GM21528 (cell line): Measurements from ENCODE around the gene CEACAM6.

Experiments
- ATAC-seq: cut with Tn5 transposase; IDR thresholded peaks from one replicate; pipeline ENCODE4 v1.9.1; 2021; ENCODE audit warnings: mild to moderate bottlenecking, moderate library complexity; ENCODE audit not compliant: unreplicated experiment, low FRiP score

Gene CEACAM6

GRCh38 chr19:41795031-41795461 lies 39.7 kb downstream of the CEACAM6 start:
- ATAC-seq, result no peak

DNA sequence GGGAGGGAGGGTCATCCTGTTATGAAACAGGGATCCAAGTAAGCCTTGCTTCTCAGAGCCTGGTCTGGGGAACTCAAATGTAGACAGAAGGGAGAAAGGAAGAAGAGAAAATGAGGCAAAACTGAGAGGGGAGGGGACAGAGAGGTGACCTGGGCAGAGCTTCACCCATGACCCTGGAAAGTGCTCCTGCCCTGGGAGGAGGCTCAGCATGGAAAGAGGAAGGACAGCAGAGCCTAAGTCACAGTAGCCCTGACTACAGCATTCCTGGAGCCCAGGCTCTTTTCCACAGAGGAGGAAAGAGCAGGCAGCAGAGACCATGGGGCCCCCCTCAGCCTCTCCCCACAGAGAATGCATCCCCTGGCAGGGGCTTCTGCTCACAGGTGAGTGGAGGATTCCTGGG lies 41.0 kb downstream of the CEACAM6 start, which contains the start of gene CEACAM3:
TSS of gene CEACAM3 (plus strand) at position 226 of the 400 bp plus-strand sequence. CDS start at position 317, 91 bp downstream.
- ATAC-seq, result no peak

DNA sequence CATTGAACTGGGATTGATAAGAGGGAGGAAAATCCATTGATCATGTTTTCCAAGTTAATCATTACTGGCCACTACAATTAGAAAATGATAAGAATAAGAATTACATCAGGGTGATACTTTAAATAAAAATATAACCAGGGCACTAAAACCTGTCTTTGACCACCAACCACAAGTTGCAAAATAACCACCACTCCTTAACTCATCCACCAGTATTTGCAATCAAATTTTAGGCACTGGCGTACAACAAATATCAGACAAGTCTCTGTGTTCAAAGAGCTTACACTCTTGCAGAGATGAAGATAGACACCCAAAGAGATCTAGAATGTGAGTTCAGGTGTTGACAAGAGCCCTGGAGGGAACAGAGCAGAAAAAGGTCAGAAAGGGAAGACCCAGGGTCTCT lies 41.6 kb downstream of the CEACAM6 start:
- ATAC-seq, result no peak

- no peak for ATAC-seq
Observed at GRCh38 chr19:41799444-41800000, 44.2 kb downstream of the CEACAM6 start.

- ATAC-seq, result no peak
Observed at GRCh38 chr19:41801031-41801430, 45.7 kb downstream of the CEACAM6 start.

DNA sequence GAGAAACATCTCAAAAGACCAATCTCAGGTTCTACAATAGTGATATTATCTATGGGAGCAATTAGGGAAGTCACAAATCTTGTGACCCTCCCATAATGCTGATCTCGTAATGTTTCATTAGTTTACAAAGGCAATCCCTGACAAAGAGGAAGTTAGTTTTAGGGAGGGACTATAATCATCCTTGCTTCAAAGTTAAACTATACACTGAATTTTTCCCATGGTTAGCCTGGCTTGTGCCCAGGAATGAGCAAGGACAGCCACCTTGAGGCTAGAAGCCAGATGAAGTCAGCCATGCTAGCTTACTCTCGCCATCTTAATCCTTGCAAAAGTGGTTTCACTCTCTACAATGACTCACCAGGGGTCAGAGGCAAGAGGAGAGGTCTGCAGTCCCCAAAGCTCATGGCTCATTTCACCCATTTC lies 46.5 kb downstream of the CEACAM6 start:
- ATAC-seq, result no peak

DNA sequence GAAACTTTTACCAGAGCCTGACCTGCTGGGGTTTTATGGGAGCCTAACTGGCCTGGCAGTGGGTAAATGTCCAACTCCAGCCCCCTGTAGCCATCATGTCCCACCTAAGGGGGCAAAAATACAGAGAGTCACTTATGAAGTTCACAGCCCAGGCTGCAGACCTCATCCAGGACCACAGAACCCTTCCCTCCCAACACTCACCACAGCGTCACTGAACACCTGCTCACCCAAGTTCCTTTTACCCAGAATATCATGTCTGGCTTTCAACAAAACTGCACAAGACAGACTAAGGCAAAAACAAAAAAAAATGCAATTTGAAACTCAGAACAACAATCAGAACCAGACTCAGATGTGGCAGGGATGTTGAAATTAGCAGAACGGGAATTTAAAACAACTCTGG lies 47.4 kb downstream of the CEACAM6 start:
- ATAC-seq, result no peak

GRCh38 chr19:41804336-41804735 lies 49.0 kb downstream of the CEACAM6 start:
- no peak for ATAC-seq

DNA sequence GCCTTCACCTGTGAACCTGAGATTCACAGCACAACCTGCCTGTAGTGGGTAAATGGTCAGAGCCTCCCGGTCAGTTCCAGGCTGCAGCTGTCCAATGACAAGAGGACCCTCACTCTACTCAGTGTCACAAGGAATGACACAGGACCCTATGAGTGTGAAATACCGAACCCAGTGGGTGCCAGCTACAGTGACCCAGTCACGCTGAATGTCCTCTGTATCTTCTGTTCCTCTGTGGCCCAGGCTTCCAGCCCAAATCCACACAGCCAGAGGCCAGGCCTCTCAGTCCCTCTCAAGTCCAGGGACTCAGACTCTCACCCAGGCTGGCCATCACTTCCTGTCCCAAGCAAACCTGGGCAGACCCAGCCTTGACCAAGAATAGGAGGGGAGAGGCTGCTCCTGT lies 51.8 kb downstream of the CEACAM6 start:
- no peak for ATAC-seq

- ATAC-seq, result no peak
Observed at GRCh38 chr19:41808663-41809566, 53.6 kb downstream of the CEACAM6 start.

DNA sequence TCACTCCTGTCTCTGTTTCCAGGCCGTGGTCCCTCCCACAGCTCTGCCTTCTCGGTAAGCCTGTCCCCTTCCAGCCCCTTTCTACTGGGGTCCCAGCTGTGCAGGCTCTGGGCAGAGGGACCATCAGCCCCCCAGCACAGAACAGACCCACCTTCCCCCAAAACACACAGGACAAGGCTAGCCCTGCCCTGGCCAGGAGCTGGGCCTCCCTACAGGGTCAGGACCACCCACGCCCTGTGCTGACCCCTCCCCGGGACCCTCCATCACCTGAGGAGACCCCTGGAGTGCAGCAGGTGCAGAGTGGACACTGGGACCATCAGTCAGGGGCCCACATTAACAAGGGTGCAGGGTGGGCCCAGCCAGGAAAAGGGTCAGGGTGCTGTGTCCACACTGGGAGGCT lies 55.0 kb downstream of the CEACAM6 start:
- ATAC-seq, result no peak

DNA sequence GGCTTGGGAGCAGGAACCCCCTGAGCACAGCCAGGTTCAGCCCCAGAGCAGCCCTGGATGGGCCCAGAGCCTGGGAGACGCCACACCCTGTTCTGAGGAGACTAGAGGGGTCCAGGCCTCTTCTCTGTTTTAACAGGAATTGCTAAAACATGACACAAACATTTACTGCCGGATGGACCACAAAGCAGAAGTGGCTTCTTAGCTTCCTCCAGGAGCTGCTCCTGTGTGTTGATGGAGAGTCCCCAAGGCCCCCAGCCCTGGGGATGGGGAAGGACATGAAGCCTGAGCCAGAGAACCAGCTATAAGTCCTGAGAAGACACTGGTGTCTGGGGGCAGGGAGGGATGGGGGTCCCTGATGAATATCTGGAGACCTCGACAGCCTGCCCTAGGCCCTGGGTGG lies 55.7 kb downstream of the CEACAM6 start:
- ATAC-seq, result no peak

- ATAC-seq, result no peak
Observed at GRCh38 chr19:41811981-41812380, 56.7 kb downstream of the CEACAM6 start.

GRCh38 chr19:41813911-41814310 lies 58.6 kb downstream of the CEACAM6 start:
- no peak for ATAC-seq

DNA sequence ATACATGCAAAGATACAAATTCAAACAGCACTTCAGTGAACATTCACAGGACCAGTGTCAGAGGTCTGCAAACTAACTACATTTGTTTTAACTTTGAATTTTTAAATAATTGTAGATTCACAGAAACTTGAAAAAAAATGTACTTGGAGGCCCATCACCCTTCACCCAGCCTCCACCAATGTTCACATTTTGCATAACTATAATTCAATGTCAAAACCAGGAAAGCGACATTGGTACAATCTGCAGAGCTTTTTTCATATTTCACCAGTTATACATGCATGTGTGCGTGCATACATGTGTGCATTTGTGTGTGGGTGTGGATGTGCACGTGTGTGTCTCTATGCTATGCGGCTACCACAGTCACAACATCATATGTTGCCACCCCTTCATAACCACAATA lies 60.0 kb downstream of the CEACAM6 start:
- no peak for ATAC-seq

GRCh38 chr19:41816761-41817160 lies 61.4 kb downstream of the CEACAM6 start:
- no peak for ATAC-seq

DNA sequence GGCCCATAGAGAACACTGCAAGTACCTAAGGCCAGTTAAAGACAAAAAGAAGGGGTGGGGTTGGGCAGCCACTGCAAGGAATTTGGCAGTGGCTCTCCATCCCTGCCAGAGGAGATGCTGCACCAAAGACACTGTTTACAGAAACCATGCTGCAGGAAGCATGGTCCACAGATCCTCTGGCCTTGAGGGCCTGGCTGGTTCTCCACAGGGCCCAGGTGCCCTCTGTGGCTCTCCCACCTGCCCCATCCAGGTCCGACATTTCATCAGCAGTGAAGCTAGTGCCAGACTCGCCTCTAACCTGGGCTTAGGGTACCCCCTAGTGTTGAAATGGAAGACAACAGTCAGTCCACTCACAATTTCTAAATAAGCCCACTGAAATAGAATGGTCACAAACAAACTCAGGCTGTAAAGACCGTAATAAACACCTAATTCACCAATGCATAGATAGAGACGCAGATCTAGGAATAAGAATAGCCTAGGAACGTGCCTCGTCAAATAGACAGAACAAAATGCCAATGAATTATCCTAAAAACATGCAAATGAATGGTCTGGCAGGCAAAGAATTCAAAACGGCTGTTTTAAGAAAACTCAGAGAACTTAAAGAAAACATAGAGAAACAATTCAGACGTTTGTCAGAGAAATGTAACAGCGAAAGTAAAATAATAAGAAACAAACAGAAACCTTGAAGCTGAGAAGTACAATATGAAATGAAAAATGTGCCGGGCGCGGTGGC lies 65.8 kb downstream of the CEACAM6 start:
- ATAC-seq, result no peak
